Measurements from ENCODE around the gene BICRAL.
"Not testable (repeated sequence)": the region's sequence is repeated elsewhere in the genome, so short reads cannot be mapped to it uniquely, and the experiment has no call there.

The BICRAL gene

DNA sequence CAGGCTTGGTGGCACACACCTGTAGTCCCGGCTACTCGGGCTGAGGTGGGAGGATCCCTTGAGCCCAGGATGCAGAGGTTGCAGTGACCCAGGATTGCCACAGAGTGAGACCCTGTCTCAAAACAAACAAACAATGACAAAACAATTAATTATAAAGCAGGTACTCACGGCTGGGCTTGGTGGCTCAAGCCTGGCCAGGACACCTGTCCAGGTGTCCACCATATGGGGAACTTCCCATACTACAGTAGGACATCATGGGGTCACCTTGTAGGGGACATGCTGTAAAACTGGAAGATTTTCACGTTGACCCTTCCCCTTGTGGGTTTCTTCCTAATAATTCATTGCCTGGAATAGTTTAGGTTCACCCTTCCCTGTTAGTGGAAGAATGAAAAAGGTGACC is 66.8 kb downstream of the BICRAL start:
- DNase-seq = no peak

DNA sequence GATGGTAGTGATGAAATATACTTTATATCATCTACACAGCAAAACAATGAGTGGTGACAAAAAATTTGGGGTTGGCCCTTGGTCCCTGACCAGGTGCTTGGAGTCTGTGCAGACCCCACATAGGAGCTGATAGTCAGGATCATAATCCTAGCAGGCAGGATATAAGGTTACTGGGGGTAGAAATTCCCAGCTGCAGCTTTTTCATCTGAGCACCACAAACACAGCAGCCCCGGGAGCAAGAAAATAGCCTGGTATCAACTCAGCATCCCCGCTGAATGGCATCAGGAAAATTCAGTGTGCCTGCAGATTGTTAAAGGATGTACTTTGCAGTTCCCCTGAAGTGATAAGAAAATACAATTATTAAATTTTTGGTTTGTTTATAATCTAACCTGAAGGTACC is 69.7 kb downstream of the BICRAL start:
- DNase-seq = no peak

DNA sequence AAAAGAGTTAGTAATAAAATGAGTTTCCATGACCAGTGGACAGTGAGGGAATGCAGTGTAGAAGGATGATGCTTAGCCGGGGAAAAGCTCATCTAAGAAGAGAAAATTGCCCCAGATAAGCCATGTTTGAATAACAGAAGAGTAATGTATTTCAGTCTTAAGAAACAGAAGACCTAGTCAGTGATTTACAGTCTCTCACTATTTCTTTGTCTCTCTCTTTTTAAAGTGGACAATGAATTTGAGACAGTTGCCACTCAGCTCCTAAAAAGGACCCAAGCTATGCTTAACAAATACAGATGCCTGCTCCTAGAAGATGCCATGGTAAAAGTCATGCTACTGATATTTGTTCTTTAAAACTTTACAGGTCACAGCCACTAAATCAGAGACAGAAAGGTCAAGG is 78.2 kb downstream of the BICRAL start:
- DNase-seq = no peak

DNA sequence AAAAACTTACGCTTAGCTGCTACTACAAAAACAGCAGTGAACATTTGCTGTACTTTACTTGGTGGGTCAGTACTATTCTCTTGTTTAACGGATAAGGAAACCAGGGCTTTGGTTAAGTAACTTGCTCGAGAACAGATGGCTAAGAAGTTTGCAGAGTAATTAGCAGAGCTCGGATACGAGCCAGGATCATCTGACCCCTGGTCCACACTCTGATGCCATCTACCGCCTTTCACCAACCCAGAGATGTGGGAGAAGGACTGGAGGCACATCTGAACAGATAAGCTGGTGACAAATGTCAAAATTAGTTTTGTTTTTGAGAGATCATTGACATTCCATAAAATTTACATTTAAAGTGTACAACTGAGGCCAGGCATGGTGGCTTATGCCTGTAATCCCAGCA is 78.6 kb downstream of the BICRAL start:
- DNase-seq = no peak

DNA sequence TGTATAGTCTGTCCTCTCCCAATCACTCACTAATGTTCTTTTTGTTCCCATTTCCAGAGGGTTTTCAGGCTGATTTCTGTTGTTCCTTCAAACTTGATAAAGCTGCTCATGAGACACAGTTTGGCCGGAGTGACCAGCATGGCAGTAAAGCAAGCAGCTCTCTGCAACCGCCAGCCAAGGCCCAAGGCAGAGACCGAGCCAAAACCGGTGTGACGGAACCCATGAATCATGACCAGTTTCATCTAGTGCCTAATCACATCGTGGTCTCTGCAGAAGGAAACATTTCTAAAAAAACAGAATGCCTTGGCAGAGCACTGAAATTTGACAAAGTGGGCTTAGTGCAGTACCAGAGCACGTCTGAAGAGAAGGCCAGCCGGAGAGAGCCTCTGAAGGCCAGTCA is 82.8 kb downstream of the BICRAL start:
- no peak for DNase-seq

DNA sequence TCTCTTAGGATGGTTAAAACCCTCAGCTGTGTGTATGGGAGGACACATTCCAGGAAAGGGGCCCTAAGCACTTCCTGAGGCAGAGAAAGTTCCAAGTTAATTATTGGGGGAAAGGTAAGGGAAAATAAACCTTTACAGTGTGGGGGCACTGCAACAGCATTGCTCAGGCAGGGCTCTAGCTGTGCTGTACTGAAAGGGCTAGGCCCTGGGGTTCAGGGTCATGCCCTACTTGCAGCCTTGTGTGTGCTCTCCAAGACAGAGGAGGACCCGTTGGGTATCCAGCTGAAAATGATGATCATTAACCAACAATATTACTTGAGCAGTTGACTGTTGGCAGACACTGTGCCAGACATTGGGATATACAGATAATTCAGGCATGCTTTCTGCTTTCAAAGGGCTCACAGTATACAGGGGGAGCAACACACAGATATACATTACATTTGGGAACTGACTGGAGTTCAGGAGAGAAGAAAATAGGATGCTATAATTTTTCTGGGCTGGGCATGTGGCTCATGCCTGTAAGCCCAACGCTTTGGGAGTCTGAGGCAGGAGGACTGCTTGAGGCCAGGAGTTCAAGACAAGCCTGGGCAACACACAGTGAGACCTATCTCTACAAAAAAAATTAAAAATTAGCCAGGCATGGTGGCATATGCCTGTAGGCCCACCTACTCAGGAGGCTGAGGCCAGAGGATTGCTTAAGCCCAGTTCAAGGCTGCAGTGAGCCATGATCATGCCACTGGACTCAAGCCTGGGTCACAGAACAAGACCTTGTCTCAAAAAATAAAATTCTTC is 88.5 kb downstream of the BICRAL start:
- no peak for DNase-seq

DNA sequence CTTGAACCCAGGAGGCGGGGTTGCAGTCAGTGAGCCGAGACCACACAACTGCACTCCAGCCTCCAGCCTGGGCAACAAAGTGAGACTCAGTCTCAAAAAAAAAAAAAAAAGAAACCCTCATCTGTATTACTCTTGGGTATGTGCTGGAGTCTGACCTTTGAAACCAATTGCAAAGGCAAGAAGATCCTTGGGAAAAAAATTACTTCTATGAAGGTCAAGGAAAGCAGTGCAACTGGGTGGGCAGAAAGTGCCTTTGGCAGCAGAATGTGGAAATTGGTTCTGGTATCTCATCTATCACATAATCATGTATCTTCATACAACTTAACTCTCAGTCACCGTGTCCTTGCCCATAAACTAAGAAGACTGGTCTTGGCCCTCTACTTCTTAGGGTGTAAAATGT is 89.9 kb downstream of the BICRAL start:
- no peak for DNase-seq

DNA sequence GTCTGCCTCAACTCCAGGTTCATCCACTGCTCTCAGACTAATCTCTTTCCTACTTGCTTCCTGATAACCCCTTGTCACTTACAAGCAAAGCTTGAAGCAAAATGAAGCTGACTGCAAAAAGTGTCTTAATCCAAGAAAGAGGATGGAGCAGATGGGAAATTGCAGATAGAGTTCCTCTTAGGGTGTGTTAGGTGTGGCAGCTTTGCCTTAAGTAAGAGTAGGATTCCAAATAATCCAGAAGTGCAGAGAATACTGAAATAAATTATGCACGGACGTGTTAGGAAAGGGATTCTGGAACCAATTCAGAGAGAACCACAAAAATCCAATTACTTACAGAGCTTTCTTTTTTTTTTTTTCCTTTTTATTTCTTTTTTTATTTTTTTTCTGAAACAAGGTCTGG is 91.5 kb downstream of the BICRAL start:
- DNase-seq = no peak

DNA sequence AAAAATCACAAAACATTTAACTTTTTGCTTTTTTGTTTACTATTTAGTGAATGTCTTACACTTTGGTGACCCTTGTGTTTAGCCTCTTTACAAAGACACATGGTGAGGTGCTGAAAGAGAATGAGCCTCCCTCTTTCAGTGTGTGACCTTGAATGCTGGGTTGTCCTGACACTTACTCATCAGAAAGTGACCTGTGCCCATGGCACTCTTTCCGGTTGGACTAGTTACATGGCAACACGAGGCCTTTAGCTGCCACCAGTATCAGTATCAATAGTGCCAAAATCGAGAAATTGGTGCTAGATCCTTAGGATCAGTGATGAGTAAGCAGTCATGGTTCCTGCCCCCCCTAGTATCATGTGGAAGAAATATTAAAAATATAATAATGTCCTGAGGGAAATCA is 95.8 kb downstream of the BICRAL start:
- DNase-seq = no peak

DNA sequence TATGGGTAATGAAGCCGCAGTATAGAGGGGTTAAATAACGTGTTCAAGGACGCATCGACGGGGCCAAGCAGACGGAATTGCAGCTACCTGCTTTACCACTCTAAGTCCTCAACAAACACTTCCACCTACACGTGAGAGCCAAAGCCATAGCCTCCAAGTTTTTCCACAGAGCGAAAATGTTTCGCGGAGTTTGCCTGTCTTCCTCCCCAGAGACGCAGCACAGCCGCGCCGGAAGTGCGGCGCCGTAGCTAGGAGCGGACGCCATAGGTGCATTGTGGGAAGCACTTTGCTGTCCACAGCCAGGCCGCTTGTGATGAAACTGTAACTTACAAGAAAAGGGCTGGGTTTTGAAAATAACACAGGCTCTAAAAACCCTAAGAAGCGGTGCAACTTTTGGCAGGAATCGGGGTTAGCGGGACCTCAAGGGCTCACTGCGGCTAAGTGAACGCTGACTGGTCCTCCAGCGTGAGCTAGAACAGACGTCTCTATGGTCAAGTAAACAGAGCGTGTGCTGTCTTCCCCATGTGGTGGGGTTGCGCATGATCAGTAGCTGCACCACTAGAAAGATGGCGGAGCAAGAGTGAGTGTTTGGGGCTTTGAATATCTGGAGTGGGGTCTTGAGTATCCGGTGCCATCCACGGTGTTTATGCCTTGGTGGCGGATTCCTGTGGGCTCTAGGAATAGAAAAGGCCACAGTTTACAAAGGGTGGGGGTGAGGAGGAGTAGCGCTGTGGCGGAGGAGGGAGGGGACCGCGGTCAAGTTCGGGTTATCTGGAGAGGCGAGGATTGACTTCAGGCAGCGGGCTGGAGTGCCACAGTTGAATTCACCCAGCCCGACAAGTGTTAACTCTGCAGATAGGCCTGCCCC is 97.8 kb downstream of the BICRAL start, which contains the start of gene RPL7L1:
Gene RPL7L1 (plus strand): TSS at position 245 of the 868 bp plus-strand sequence. CDS start 295 bp downstream, at position 540.
- DNase-seq = peak; percentile 88 to 89

DNA sequence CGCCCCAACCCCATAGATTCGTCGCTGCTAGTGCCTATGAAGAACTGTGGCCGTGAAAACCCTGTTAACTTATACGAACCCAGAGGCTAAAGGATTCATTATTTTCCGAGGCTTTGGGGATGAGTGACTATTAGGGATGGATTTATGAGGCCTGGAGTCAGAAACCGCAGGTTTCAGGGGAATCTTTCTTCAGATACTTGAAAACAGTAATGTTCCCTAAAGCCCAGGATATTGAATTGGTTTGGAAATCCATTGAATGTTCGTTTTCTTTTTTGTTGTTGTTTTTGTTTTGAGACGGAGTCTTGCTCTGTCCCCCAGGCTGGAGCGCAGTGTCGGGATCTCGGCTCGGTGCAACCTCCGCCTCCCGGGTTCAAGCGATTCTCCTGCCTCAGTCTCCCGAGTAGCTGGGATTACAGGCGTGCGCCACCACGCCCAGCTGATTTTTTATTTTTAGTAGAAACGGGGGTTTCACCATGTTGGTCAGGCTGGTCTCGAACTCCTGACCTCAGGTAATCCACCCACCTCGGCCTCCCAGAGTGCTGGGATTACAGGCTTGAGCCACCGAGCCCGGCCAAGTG is 98.5 kb downstream of the BICRAL start:
- DNase-seq = not testable (repeated sequence)

DNA sequence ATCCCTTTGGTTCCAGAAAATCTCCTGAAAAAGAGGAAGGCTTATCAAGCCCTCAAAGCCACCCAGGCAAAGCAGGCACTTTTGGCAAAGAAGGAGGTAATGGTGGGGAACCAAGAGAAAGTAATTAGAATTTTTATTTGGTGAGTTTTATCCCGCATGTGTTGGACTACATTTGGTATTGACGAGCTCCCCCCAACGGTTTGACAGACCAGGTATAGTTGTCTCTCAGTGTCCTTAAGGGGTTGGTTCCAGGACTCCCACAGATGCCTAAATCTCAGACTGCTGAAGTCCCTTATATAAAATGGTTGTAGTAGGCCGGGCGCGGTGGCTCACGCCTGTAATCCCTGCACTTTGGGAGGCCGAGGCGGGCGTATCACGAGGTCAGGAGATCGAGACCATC is 99.0 kb downstream of the BICRAL start:
- DNase-seq = not testable (repeated sequence)

DNA sequence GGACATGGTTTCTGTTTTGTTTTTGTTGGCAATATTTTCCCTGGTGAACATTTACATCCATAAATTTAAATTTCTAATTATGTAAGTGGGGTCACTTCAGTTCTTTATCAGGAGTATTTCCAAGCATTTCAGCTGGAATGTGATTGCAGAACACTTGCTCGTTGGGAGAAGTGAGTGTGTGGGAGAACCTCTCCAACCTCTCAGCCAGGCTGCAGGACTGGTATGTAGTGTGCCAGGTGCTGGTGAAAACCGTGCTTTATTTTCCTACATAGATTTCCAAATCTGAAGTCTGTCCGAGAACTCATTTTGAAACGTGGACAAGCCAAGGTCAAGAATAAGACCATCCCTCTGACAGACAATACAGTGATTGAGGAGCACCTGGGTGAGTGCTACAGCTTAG is 103.8 kb downstream of the BICRAL start:
- DNase-seq = no peak

DNA sequence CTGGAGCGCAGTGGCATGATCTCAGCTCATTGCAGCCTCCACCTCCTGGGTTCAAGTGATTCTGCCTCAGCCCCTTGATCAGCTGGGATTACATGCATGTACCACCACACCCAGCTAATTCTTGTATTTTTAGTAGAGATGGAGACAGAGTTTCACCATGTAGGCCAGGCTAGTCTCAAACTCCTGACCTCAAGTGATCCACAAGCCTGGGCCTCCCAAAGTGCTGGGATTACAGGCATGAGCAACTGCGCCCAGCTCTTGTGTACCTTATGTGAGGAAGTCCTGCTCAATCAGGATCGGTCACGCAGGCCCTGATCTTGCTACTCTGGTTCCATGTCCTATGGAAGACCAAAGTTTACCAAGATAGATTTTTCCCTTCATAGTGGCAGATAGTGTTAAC is 106.3 kb downstream of the BICRAL start:
- not testable (repeated sequence) for DNase-seq

DNA sequence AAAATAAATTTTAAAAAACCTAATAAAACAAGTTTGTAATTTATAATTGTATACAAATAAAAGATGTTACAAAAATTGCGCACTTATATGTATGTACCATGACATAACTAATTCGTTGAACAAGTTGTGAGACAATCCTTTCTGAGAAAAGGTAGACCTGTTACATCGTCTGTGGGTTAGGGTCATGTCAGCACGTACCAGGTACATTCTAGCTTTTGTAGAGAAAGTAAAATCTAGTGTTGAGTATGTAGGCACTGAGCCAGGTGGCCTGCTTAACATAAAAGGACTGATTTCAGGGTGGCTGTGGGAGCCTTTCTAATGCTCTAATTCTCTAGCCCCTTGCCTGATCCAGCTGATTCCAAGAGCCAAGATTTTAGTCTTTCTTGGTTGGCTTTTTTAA is 108.0 kb downstream of the BICRAL start:
- DNase-seq = no peak

DNA sequence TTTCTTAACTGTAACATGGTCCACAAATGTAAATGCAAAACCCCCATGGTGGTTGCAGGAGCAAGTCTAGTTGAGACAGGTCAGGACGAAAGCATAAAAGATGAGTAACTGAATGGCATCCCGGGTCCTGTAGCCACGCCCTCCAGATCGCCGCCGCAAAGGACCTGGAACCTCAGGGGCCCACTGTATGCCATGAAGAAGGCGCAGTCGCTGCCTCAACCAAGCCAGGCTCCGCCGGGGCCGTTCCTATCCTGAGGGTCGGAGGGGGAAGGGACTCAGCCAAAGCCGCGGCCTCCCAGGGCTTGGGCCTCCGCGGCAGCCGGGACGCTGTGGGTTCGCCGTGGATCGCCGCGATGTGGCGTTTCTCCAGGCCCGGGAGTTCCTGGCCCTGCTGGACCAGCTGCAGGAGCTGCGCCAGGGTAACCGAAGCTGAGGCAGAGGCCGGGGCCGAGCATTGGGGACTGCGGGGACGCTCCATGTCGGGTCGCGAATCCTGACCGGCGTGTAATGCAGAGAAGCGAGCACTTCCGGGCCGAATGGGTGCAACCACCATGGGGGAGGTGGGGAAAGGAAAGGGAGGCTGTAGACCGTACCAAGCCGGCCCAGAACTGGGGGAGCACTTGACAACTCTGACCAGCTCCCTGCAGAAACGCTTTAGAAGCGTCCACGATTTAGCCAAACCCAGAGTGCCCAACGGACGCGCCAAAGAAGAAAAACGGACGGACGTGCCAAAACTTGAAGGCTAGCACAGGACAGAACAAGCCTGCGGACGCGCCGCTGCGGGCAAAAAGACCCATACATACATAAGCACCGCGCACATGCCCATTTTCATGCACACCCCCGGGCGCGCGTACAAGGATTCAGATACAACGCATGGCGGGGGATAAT is 108.7 kb downstream of the BICRAL start:
- peak; percentile 88 to 90 for DNase-seq

DNA sequence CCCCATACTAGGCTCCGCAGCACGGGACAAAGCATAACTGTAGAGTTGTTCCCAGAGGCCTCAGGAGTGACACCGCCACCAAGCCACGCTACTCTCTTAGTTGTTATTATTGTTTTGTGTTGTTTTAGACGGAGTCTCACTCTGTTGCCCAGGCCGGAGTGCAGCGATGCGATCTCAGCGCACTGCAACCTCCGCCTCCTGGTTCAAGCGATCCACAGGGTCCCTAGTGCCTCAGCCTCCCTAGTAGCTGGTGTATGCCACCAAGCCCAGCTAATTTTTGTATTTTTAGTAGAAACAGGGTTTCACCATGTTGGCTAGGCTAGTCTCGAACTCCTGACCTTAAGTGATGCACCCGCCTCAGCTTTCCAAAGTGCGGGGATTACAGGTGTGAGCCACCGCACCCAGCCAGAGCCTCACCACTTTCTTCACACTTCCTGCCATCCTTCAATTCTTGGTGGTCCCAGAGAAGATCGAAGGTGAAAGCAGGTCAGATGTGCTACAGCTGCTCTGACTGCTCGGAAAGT is 109.4 kb downstream of the BICRAL start:
- no peak for DNase-seq

DNA sequence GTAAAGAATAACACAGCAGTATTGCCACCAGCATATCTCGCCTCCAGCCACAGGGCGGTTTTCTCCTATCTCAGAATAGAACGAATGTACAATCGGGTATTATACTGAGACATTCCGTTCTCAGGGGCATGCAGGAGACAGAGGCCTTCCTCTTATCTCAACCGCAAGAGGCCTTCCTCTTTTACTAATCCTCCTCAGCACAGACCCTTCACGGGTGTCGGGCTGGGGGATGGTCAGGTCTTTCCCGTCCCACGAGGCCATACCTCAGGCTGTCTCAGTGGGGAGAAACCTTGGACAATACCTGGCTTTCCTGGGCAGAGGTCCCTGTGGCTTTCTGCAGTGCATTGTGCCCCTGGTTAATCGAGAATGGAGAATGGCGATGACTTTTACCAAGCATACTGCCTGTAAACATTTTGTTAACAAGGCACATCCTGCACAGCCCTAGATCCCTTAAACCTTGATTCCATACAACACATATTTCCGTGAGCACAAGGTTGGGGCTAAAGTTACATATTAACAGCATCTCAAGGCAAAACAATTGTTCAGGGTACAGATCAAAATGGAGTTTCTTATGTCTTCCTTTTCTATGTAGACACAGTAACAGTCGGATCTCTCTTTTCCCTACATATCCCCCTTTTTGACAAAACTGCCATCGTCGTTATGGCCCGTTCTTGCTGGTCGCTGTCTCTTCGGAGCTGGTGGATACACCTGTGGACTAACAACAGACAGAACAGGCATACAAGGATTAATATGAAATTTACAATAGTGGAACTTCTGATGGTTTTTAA is 112.4 kb downstream of the BICRAL start:
- peak in 1 of 2 donors; percentile 25 for DNase-seq

DNA sequence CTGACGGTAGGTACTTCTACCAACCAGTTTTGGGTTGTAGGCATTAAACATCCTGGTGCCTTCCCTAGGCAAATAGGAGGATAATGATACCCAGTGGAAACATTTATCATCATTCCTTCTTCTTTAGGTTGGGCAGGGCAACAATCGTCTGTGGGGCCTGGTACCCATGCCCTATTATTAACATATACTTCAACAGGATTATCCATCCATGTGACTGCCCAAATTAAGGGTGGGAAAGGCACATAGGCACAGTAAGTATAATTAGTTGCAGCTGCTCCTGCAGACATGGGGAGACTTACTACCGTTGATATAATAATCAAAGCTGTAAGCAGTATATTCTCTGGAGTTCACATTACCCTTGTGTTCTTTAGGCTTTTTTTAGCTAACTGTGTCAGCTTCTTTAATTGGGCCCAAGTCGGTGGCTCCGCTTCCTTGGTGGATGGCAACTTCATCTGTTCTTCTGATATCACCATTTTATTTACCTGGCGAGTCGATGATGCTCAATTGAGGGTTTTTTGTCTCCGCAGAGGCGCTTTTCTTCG is 114.4 kb downstream of the BICRAL start:
- no peak for DNase-seq

DNA sequence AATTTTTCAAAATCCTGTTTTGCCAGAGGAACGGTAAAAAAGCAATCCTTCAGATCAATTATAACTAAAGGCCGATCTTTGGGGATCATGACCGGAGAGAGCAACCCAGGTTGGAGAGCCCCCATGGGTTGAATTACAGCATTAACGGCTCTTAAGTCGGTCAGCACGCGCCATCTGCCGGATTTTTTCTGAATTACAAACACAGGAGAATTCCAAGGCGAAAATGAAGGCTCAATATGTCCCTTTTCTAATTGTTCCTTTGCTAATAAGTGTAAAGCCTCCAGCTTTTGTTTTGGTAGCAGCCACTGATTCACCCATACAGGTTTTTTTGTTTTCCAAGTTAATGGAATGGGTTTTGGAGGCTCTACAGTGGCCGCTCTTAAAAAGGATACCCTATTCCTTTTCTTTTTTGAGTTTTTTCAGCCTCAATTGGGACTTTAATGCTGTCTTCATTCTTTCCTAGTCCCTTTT is 117.1 kb downstream of the BICRAL start:
- peak; percentile 70 to 83 for DNase-seq

DNA sequence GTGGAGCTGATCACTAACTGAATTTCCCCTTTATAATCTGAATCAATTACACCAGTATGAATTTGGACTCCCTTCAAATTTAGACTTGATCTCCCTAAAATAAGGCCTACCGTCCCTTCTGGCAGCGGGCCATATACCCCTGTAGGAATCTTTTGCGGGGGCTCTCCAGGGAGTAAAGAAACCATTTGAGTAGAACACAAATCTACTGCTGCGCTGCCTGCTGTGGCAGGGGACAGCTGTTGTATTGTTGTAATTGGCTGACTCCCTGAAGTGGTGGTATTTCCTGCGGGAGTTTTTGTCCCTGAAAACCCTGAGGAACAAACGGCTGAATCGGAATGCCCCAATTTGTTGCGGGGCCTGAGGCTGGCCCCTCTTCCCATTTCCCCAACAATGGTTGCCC is 118.0 kb downstream of the BICRAL start:
- DNase-seq = no peak

Data from CD4-positive, alpha-beta T cell treated with Interleukin-1 beta for 1 hour (primary cell).